RWPE1 (cell line): ENCODE results near the gene ARFGEF3.

Experiments used
- CTCF ChIA-PET: fragments of 350-600 bp; sonication (Branson Sonifier 250); formaldehyde crosslinking; extraction: SDS; loops from one replicate; lab custom pipeline; 2021; lab: Yijun Ruan, JAX
- POLR2A ChIA-PET: fragments of 400-600 bp; formaldehyde crosslinking; extraction: SDS; loops from one replicate; lab custom pipeline; 2020; ENCODE audit warnings: antibody characterized with exemption; ENCODE audit not compliant: low non-redundant PET; lab: Yijun Ruan, JAX
- DNase-seq: peaks from one replicate; pipeline ENCODE4 v3.0.0; 2012; ENCODE audit warnings: low spot score
- H3K27ac ChIP-seq: fragments of 450-650 bp; 2 replicates; pipeline ENCODE4 v1.5.1; 2017
- CTCF ChIP-seq: fragments of 450-650 bp; conservative IDR thresholded peaks from 2 replicates; pipeline ENCODE4 v1.5.1; 2017; ENCODE audit warnings: low read depth, mild to moderate bottlenecking

ARFGEF3 gene

GRCh38 chr6:138234363-138234762, 72.6 kb downstream of the ARFGEF3 start:
- DNase-seq = peak; percentile 17
- H3K27ac ChIP-seq = no peak overlapping the region
- ChIA-PET POLR2A (no interaction called here), CTCF (no interaction called here)
- no peak for TF ChIP-seq CTCF

GRCh38 chr6:138235205-138235604, 73.5 kb downstream of the ARFGEF3 start:
- TF ChIP-seq CTCF = no peak
- DNase-seq = no peak
- POLR2A ChIA-PET = no interaction called here
- CTCF ChIA-PET = no interaction called here
- no peak overlapping the region for H3K27ac ChIP-seq

- DNase-seq = no peak
- ChIA-PET CTCF (no interaction called here), POLR2A (no interaction called here)
- H3K27ac ChIP-seq = no peak overlapping the region
- TF ChIP-seq CTCF = no peak
Measured at GRCh38 chr6:138235693-138236092, 74.0 kb downstream of the ARFGEF3 start.

- DNase-seq = no peak
- ChIA-PET CTCF (no interaction called here), POLR2A (no interaction called here)
- no peak for TF ChIP-seq CTCF
- no peak overlapping the region for H3K27ac ChIP-seq
Measured at GRCh38 chr6:138237463-138237862, 75.7 kb downstream of the ARFGEF3 start.

- H3K27ac ChIP-seq = no peak overlapping the region
- POLR2A ChIA-PET = no interaction called here
- DNase-seq = no peak
- CTCF ChIA-PET = interaction anchor here (0.5 to 0.6 kb wide), 2 partner anchors 30 to 629 kb away, joined by 4 to 5 read pairs; no protein-coding TSS in a partner anchor
- TF ChIP-seq CTCF = no peak
Measured at GRCh38 chr6:138238368-138238767, 76.6 kb downstream of the ARFGEF3 start.

- ChIA-PET CTCF (interaction anchor here (0.6 kb wide), 1 partner anchor 453 kb away, joined by 9 read pairs; no protein-coding TSS in a partner anchor), POLR2A (no interaction called here)
- H3K27ac ChIP-seq = no peak overlapping the region
- no peak for DNase-seq
- TF ChIP-seq CTCF = no peak
Measured at GRCh38 chr6:138239774-138240173, 78.0 kb downstream of the ARFGEF3 start.
